Measurements from ENCODE around the gene MYG1. TPM values are rescaled to one million over a fixed set of nuclear protein-coding genes. Genes with fewer than 3 reads are reported as not detected.
A peak's percentile ranks its signal among the peaks of the same experiment; 100 is the strongest.
"Not testable (repeated sequence)": the region's sequence is repeated elsewhere in the genome, so short reads cannot be mapped to it uniquely, and the experiment has no call there.

The MYG1 gene
- total RNA-seq, 1 donor from 2014 or later = 50.1 TPM

GRCh38 chr12:53325511-53326061, 26.1 kb downstream of the MYG1 start:
- peaks cover 23 to 27% (median 24%) of the 10 kb centered on the region in 3 donors for H3K4me1 ChIP-seq (ENCODE audit: control insufficient read depth in 3 of 3, insufficient read depth in 3 of 3, low read length in 3 of 3)
- peak overlapping the region; percentile 79 for H3K27ac ChIP-seq (ENCODE audit: low read depth, low read length)

GRCh38 chr12:53326460-53327185, 27.1 kb downstream of the MYG1 start:
- Histone ChIP-seq H3K27me3 (ENCODE audit: control insufficient read depth in 3 of 3, insufficient read depth in 3 of 3, low read length in 3 of 3) (peaks cover 0 to 17% (median 11%) of the 10 kb centered on the region in 3 donors), H3K27ac (ENCODE audit: low read depth, low read length) (no peak overlapping the region), H3K9me3 (ENCODE audit: control insufficient read depth in 3 of 3, low read length in 3 of 3) (no peaks in the 10 kb centered on the region), H3K4me1 (ENCODE audit: control insufficient read depth in 3 of 3, insufficient read depth in 3 of 3, low read length in 3 of 3) (peaks cover 19 to 21% (median 20%) of the 10 kb centered on the region in 3 donors), H3K4me3 (ENCODE audit: low read length in 3 of 3) (peak overlapping the region in 1 of 3 donors; percentile 81), H3K36me3 (ENCODE audit: control insufficient read depth in 3 of 3, insufficient read depth in 3 of 3, low read length in 3 of 3) (no peaks in the 10 kb centered on the region), H3K9ac (ENCODE audit: low read depth in 1 of 3, low read length in 3 of 3) (peak overlapping the region in 2 of 3 donors; percentile 57 to 79)

More at GRCh38 chr12:53325511-53326061, 26.1 kb downstream of the MYG1 start:
- Histone ChIP-seq H3K9me3 (ENCODE audit: control insufficient read depth in 3 of 3, low read length in 3 of 3) (no peaks in the 10 kb centered on the region), H3K27me3 (ENCODE audit: control insufficient read depth in 3 of 3, insufficient read depth in 3 of 3, low read length in 3 of 3) (peaks cover 0 to 13% (median 11%) of the 10 kb centered on the region in 3 donors), H3K4me3 (ENCODE audit: low read length in 3 of 3) (peak overlapping the region; percentile 63 to 81 (median 68)), H3K36me3 (ENCODE audit: control insufficient read depth in 3 of 3, insufficient read depth in 3 of 3, low read length in 3 of 3) (no peaks in the 10 kb centered on the region), H3K9ac (ENCODE audit: low read depth in 1 of 3, low read length in 3 of 3) (peak overlapping the region; percentile 79 to 97 (median 92))

- Histone ChIP-seq H3K9ac (ENCODE audit: low read depth in 1 of 3, low read length in 3 of 3) (no peak overlapping the region), H3K27me3 (ENCODE audit: control insufficient read depth in 3 of 3, insufficient read depth in 3 of 3, low read length in 3 of 3) (peaks cover 0 to 20% (median 11%) of the 10 kb centered on the region in 3 donors), H3K27ac (ENCODE audit: low read depth, low read length) (no peak overlapping the region), H3K9me3 (ENCODE audit: control insufficient read depth in 3 of 3, low read length in 3 of 3) (no peaks in the 10 kb centered on the region), H3K36me3 (ENCODE audit: control insufficient read depth in 3 of 3, insufficient read depth in 3 of 3, low read length in 3 of 3) (no peaks in the 10 kb centered on the region), H3K4me3 (ENCODE audit: low read length in 3 of 3) (no peak overlapping the region), H3K4me1 (ENCODE audit: control insufficient read depth in 3 of 3, insufficient read depth in 3 of 3, low read length in 3 of 3) (peaks cover 14 to 17% (median 16%) of the 10 kb centered on the region in 3 donors)
Measured at GRCh38 chr12:53327435-53328042, 28.0 kb downstream of the MYG1 start.

DNA sequence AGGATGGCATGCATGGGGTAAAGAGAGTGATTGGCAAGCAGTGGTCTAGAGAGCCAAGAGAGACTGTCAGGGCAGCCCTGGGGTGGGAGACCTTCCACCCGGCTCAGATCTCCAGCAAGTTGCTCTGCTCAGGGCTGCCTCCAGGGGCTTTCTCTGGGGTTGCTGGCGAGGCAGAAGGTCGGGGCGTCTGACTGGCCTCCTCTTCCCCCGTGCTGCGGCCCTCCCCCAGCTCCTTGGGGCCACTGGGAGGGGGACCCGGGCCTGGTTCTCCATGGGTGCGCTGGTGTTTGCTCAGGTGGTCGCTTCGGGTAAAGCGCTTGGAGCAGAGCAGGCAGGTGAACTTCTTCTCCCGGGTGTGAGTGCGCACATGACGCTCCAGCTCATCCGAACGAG, 28.5 kb downstream of the MYG1 start:
- peaks cover 14 to 17% (median 16%) of the 10 kb centered on the region in 3 donors for H3K4me1 ChIP-seq (ENCODE audit: control insufficient read depth in 3 of 3, insufficient read depth in 3 of 3, low read length in 3 of 3)
- H3K27me3 ChIP-seq (ENCODE audit: control insufficient read depth in 3 of 3, insufficient read depth in 3 of 3, low read length in 3 of 3) = peaks cover 0 to 20% (median 11%) of the 10 kb centered on the region in 3 donors
- no peak overlapping the region for H3K9ac ChIP-seq (ENCODE audit: low read depth in 1 of 3, low read length in 3 of 3)
- H3K4me3 ChIP-seq (ENCODE audit: low read length in 3 of 3) = no peak overlapping the region
- H3K9me3 ChIP-seq (ENCODE audit: control insufficient read depth in 3 of 3, low read length in 3 of 3) = no peaks in the 10 kb centered on the region
- H3K27ac ChIP-seq (ENCODE audit: low read depth, low read length) = no peak overlapping the region
- H3K36me3 ChIP-seq (ENCODE audit: control insufficient read depth in 3 of 3, insufficient read depth in 3 of 3, low read length in 3 of 3) = no peaks in the 10 kb centered on the region

- no peak overlapping the region for H3K9ac ChIP-seq (ENCODE audit: low read depth in 1 of 3, low read length in 3 of 3)
- no peaks in the 10 kb centered on the region for H3K36me3 ChIP-seq (ENCODE audit: control insufficient read depth in 3 of 3, insufficient read depth in 3 of 3, low read length in 3 of 3)
- peaks cover 3 to 6% (median 5%) of the 10 kb centered on the region in 3 donors for H3K4me1 ChIP-seq (ENCODE audit: control insufficient read depth in 3 of 3, insufficient read depth in 3 of 3, low read length in 3 of 3)
- H3K27me3 ChIP-seq (ENCODE audit: control insufficient read depth in 3 of 3, insufficient read depth in 3 of 3, low read length in 3 of 3) = peaks cover 0 to 34% (median 29%) of the 10 kb centered on the region in 3 donors
- H3K9me3 ChIP-seq (ENCODE audit: control insufficient read depth in 3 of 3, low read length in 3 of 3) = no peaks in the 10 kb centered on the region
- no peak overlapping the region for H3K4me3 ChIP-seq (ENCODE audit: low read length in 3 of 3)
- peak overlapping the region; percentile 23 for H3K27ac ChIP-seq (ENCODE audit: low read depth, low read length)
Measured at GRCh38 chr12:53330671-53331070, 31.2 kb downstream of the MYG1 start.

GRCh38 chr12:53332339-53332738, 32.8 kb downstream of the MYG1 start:
- H3K9me3 ChIP-seq (ENCODE audit: control insufficient read depth in 3 of 3, low read length in 3 of 3); H3K27ac ChIP-seq (ENCODE audit: low read depth, low read length); H3K4me1 ChIP-seq (ENCODE audit: control insufficient read depth in 3 of 3, insufficient read depth in 3 of 3, low read length in 3 of 3); H3K4me3 ChIP-seq (ENCODE audit: low read length in 3 of 3); H3K9ac ChIP-seq (ENCODE audit: low read depth in 1 of 3, low read length in 3 of 3); H3K36me3 ChIP-seq (ENCODE audit: control insufficient read depth in 3 of 3, insufficient read depth in 3 of 3, low read length in 3 of 3): not testable (repeated sequence)
- H3K27me3 ChIP-seq (ENCODE audit: control insufficient read depth in 3 of 3, insufficient read depth in 3 of 3, low read length in 3 of 3) = peaks cover 13 to 46% (median 42%) of the 10 kb centered on the region in 3 donors

DNA sequence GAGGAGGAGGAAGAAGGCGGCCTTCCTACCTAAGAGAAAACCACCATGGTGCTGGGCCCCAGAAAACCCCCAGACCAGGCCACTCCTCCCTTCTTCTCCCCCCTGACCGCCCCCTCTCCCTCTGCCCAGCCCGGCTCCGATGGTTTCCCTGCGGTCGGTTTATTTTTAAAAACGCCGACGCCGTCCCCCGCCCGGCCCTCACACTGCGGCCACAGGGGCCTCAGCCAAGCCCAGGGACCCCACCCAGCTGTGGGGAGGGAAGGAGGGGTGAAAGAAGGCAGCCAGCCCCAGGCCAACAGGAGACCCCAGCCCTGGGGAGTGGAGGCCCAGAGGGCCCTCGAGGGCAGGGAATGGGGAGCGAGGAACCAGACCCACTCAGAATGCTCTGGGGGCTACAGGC, 33.2 kb downstream of the MYG1 start:
- H3K9me3 ChIP-seq (ENCODE audit: control insufficient read depth in 3 of 3, low read length in 3 of 3) = no peaks in the 10 kb centered on the region
- H3K27me3 ChIP-seq (ENCODE audit: control insufficient read depth in 3 of 3, insufficient read depth in 3 of 3, low read length in 3 of 3) = peaks cover 17 to 50% (median 46%) of the 10 kb centered on the region in 3 donors
- H3K9ac ChIP-seq (ENCODE audit: low read depth in 1 of 3, low read length in 3 of 3) = no peak overlapping the region
- H3K36me3 ChIP-seq (ENCODE audit: control insufficient read depth in 3 of 3, insufficient read depth in 3 of 3, low read length in 3 of 3) = no peaks in the 10 kb centered on the region
- no peak overlapping the region for H3K4me3 ChIP-seq (ENCODE audit: low read length in 3 of 3)
- no peak overlapping the region for H3K27ac ChIP-seq (ENCODE audit: low read depth, low read length)
- H3K4me1 ChIP-seq (ENCODE audit: control insufficient read depth in 3 of 3, insufficient read depth in 3 of 3, low read length in 3 of 3) = peaks cover 0 to 2% (median 0%) of the 10 kb centered on the region in 3 donors

DNA sequence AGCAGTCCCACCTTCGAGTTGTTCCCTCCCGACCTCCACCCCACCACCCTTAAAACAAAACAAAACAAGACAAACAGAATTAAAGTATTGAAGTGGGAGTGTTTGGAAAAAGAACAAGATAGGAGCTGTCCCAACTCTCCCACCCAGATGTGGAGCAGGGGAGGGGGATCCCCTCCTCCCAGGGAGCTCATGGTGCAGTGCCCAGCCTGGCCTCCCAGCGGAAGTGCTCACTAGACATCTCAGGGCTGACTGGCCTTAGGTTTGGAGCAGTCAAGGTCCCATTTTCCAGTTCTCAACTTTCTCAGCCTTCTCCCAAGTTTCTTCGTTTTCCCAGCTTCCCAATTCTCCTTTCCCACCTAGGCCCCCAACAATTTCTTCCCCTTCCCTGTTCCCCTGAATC, 33.8 kb downstream of the MYG1 start:
- no peak overlapping the region for H3K9ac ChIP-seq (ENCODE audit: low read depth in 1 of 3, low read length in 3 of 3)
- H3K36me3 ChIP-seq (ENCODE audit: control insufficient read depth in 3 of 3, insufficient read depth in 3 of 3, low read length in 3 of 3) = no peaks in the 10 kb centered on the region
- H3K4me3 ChIP-seq (ENCODE audit: low read length in 3 of 3) = no peak overlapping the region
- no peak overlapping the region for H3K27ac ChIP-seq (ENCODE audit: low read depth, low read length)
- H3K27me3 ChIP-seq (ENCODE audit: control insufficient read depth in 3 of 3, insufficient read depth in 3 of 3, low read length in 3 of 3) = peaks cover 20 to 53% (median 48%) of the 10 kb centered on the region in 3 donors
- peaks cover 0 to 2% (median 0%) of the 10 kb centered on the region in 3 donors for H3K4me1 ChIP-seq (ENCODE audit: control insufficient read depth in 3 of 3, insufficient read depth in 3 of 3, low read length in 3 of 3)
- no peaks in the 10 kb centered on the region for H3K9me3 ChIP-seq (ENCODE audit: control insufficient read depth in 3 of 3, low read length in 3 of 3)

DNA sequence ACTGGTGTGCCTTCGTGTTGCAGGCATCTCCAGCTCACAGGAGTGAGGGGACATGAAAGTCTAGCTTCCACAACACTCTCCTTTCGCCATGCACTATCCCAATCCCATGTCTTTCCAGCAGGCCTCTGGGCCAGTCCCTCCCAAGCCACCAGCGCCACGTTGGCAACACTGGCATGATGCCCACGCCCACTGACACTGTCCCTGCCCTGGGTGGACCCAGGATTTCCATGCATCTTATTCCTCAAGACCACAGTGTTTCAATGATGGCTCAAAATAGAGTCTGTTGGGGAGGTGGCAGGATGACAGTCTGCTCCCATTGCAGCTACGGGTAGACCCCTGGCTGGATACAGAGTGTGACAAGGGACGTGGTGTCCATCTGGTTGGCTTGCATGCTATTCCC, 34.4 kb downstream of the MYG1 start:
- no peak overlapping the region for H3K27ac ChIP-seq (ENCODE audit: low read depth, low read length)
- H3K27me3 ChIP-seq (ENCODE audit: control insufficient read depth in 3 of 3, insufficient read depth in 3 of 3, low read length in 3 of 3) = peaks cover 25 to 56% (median 50%) of the 10 kb centered on the region in 3 donors
- no peaks in the 10 kb centered on the region for H3K9me3 ChIP-seq (ENCODE audit: control insufficient read depth in 3 of 3, low read length in 3 of 3)
- H3K36me3 ChIP-seq (ENCODE audit: control insufficient read depth in 3 of 3, insufficient read depth in 3 of 3, low read length in 3 of 3) = no peaks in the 10 kb centered on the region
- no peak overlapping the region for H3K9ac ChIP-seq (ENCODE audit: low read depth in 1 of 3, low read length in 3 of 3)
- H3K4me3 ChIP-seq (ENCODE audit: low read length in 3 of 3) = no peak overlapping the region
- peaks cover 0 to 2% (median 0%) of the 10 kb centered on the region in 3 donors for H3K4me1 ChIP-seq (ENCODE audit: control insufficient read depth in 3 of 3, insufficient read depth in 3 of 3, low read length in 3 of 3)

- H3K27ac ChIP-seq (ENCODE audit: low read depth, low read length) = no peak overlapping the region
- H3K36me3 ChIP-seq (ENCODE audit: control insufficient read depth in 3 of 3, insufficient read depth in 3 of 3, low read length in 3 of 3) = no peaks in the 10 kb centered on the region
- H3K9ac ChIP-seq (ENCODE audit: low read depth in 1 of 3, low read length in 3 of 3) = no peak overlapping the region
- peaks cover 25 to 52% (median 47%) of the 10 kb centered on the region in 3 donors for H3K27me3 ChIP-seq (ENCODE audit: control insufficient read depth in 3 of 3, insufficient read depth in 3 of 3, low read length in 3 of 3)
- no peaks in the 10 kb centered on the region for H3K9me3 ChIP-seq (ENCODE audit: control insufficient read depth in 3 of 3, low read length in 3 of 3)
- peaks cover 0 to 2% (median 0%) of the 10 kb centered on the region in 3 donors for H3K4me1 ChIP-seq (ENCODE audit: control insufficient read depth in 3 of 3, insufficient read depth in 3 of 3, low read length in 3 of 3)
- no peak overlapping the region for H3K4me3 ChIP-seq (ENCODE audit: low read length in 3 of 3)
Measured at GRCh38 chr12:53334822-53335221, 35.3 kb downstream of the MYG1 start.

Data from skeletal muscle tissue (tissue), 4 donors.